AG09309 (cell line): ENCODE results near the gene IRAK2.

Experiments
- DNase-seq: peaks from one replicate; pipeline ENCODE4 v3.0.0-alpha.2; 2010; ENCODE audit warnings: low read depth
- H3K4me3 ChIP-seq: 2 replicates; pipeline ENCODE4 v1.5.1; 2011; ENCODE audit warnings: mild to moderate bottlenecking, low read depth, low read length, moderate library complexity; ENCODE audit not compliant: control insufficient read depth
- TF ChIP-seq, protein P1 (sequence below): IDR thresholded peaks from 2 replicates; pipeline ENCODE4 v1.5.1; 2011; ENCODE audit warnings: mild to moderate bottlenecking, low read depth, low read length, inconsistent platforms; ENCODE audit not compliant: insufficient read depth, control insufficient read depth; ENCODE audit errors: missing control alignments

IRAK2 gene

DNA sequence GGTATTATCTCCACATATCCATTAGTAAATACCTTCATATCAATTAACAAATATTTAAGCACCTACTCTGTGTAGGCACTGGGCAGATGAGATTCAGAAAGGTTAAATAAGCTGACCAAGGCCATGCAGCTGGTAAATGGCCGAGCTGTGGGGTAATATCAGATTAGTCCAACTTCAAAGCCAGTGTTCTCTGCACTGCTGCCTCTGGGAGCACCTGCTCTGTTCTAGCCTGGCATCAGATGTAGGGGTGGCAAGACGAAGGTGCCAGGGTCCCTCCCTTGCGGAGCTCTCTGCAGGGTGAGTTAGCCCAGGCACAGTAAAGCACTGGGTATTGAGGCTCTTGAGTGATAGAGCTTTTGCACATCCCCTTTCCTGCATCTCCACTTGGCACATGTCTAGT, 89.0 kb downstream of the IRAK2 start:
- H3K4me3 ChIP-seq, result no peak overlapping the region
- TF ChIP-seq, protein P1, sequence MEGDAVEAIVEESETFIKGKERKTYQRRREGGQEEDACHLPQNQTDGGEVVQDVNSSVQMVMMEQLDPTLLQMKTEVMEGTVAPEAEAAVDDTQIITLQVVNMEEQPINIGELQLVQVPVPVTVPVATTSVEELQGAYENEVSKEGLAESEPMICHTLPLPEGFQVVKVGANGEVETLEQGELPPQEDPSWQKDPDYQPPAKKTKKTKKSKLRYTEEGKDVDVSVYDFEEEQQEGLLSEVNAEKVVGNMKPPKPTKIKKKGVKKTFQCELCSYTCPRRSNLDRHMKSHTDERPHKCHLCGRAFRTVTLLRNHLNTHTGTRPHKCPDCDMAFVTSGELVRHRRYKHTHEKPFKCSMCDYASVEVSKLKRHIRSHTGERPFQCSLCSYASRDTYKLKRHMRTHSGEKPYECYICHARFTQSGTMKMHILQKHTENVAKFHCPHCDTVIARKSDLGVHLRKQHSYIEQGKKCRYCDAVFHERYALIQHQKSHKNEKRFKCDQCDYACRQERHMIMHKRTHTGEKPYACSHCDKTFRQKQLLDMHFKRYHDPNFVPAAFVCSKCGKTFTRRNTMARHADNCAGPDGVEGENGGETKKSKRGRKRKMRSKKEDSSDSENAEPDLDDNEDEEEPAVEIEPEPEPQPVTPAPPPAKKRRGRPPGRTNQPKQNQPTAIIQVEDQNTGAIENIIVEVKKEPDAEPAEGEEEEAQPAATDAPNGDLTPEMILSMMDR, result no peak
- DNase-seq, result no peak

DNA sequence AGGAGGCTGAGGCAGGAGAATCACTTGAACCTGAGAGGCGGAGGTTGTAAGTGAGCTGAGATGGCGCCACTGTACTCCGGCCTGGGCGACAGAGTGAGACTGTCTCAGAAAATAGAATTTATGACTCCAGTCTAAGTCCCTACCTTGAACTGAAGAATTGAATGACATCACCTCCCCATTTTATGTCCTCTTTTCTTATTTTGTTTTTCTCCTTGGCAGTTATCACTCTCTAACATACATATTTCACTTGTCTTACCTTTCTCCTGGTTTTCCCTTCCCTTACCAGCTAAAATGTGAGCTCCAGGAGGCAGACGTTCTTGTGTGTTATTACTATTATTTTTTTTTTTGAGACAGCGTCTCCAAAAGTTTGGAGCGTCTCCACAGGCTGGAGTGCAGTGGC, 91.1 kb downstream of the IRAK2 start:
- no peak overlapping the region for H3K4me3 ChIP-seq
- TF ChIP-seq, protein P1, result no peak
- no peak for DNase-seq

GRCh38 chr3:10259036-10259435, 94.3 kb downstream of the IRAK2 start:
- no peak for DNase-seq
- TF ChIP-seq, protein P1, result no peak
- no peak overlapping the region for H3K4me3 ChIP-seq

DNA sequence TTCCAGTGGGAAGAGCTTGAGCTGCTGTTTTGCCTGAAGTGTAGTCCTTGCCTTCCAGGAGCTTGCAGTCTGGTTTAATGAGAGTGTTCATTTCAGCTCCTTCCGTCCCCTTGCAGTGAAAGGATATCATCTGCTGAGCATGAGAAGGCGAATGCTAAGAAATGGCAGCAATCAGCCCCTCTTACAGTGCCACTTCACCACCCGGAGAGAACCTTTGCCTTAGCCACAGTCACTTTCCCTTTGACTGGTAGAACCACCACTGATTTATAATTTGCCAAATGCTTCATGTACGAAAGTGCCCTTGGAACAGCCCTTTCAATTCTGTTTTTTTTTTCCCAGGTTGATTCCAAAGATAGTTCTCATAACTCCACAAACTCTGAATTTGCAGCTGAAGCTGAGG, 95.1 kb downstream of the IRAK2 start:
- no peak overlapping the region for H3K4me3 ChIP-seq
- TF ChIP-seq, protein P1, result no peak
- DNase-seq, result no peak

DNA sequence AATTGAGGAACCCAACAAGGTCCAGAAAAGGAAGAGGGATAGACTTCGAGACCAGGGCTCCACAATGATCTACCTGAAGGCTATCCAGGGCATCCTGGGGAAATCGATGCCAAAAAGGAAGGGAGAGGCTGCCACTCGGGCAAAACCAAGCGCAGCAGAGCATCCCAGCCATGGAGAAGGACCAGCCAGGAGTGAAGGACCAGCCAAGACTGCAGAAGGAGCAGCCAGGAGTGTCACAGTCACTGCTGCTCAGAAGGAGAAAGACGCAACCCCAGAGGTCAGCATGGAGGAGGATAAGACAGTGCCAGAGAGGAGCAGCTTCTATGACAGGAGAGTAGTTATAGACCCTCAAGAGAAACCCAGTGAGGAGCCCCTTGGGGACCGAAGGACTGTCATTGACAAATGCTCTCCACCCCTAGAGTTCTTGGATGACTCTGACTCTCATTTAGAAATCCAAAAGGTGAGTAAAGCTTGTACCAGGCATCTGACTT, 95.5 kb downstream of the IRAK2 start:
- DNase-seq, result no peak
- no peak overlapping the region for H3K4me3 ChIP-seq
- TF ChIP-seq, protein P1, result no peak

DNA sequence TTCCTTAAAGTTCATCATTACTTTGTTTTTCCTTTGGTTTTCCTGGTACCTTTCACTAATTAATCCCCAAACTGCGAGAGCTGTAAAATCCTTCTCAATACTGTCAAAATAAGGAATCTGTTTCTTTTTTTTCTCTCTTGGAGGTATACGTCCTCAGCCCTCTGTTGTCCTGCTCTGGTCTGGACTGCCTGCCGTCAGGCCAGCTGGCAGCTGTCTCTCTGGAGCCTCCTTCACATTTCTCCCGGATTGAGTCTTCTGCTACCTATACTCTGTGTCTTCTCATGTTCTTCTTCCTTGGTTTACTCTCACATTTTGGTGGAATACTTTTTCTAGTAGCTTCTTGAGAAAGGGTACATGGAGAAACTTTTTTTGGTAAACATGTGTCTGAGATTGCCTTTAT, 97.3 kb downstream of the IRAK2 start:
- TF ChIP-seq, protein P1, result no peak
- DNase-seq, result no peak
- H3K4me3 ChIP-seq, result no peak overlapping the region

GRCh38 chr3:10263646-10264363, 99.1 kb downstream of the IRAK2 start:
- H3K4me3 ChIP-seq, result no peak overlapping the region
- DNase-seq, result no peak
- TF ChIP-seq, protein P1, result peak; percentile 47
